Upper lobe of left lung (tissue), 4 donors: ENCODE measurements around the gene ARRDC1.

Experiments used
- EP300 ChIP-seq, 4 donors: sonication (generic); formaldehyde crosslinking; IDR thresholded peaks; one replicate each; pipeline ENCODE4 v1.5.1; 2017; ENCODE audit warnings: antibody characterized with exemption in 4 of 4, control low read depth in 2 of 4
- POLR2A ChIP-seq, 4 donors: fragments of 450-650 bp; IDR thresholded peaks; one replicate each; pipeline ENCODE4 v1.5.1; 2016 to 2017; ENCODE audit warnings: antibody characterized with exemption in 4 of 4, mild to moderate bottlenecking in 2 of 4
- TF ChIP-seq, protein P1 (sequence below), 6 experiments: fragments of 450-650 bp in 4 of 6; fragments of 200-600 bp in 2 of 6; sonication (generic) in 2 of 6; IDR thresholded peaks; one replicate each; pipeline ENCODE4 v1.5.1; 2016 to 2019; ENCODE audit warnings: antibody characterized with exemption in 6 of 6

DNA sequence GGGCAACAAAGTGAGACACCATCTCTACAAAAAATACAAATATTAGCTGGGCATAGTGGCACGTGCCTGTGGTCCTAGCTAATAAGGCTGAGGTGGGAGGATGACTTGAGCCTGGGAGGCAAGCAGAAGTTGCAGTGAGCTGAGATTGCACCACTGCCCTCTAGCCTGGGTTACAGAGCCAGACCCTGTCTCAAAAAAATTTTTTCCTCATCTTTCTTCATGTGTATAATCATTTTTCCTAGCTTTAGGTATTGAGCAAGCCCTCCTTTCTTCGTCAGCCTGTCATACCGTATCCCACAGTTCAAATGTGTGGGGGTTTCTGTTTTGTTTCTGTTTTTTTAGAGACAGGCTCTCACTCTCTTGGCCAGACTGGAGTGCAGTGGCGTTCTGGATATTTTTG is 54.7 kb downstream of the ARRDC1 start:
- TF ChIP-seq POLR2A (IDR thresholded peaks at IDR 0.05) (no peak), EP300 (IDR thresholded peaks at IDR 0.05) (no peak)
- TF ChIP-seq, protein P1, sequence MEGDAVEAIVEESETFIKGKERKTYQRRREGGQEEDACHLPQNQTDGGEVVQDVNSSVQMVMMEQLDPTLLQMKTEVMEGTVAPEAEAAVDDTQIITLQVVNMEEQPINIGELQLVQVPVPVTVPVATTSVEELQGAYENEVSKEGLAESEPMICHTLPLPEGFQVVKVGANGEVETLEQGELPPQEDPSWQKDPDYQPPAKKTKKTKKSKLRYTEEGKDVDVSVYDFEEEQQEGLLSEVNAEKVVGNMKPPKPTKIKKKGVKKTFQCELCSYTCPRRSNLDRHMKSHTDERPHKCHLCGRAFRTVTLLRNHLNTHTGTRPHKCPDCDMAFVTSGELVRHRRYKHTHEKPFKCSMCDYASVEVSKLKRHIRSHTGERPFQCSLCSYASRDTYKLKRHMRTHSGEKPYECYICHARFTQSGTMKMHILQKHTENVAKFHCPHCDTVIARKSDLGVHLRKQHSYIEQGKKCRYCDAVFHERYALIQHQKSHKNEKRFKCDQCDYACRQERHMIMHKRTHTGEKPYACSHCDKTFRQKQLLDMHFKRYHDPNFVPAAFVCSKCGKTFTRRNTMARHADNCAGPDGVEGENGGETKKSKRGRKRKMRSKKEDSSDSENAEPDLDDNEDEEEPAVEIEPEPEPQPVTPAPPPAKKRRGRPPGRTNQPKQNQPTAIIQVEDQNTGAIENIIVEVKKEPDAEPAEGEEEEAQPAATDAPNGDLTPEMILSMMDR (IDR thresholded peaks at IDR 0.05) = no peak
